ENCODE measurements around the gene CSTA. TPM values are rescaled to one million over a fixed set of nuclear protein-coding genes. Genes with fewer than 3 reads are reported as not detected.

CSTA gene
- total RNA-seq, 2 experiments from 2014 or later, result 0.22 TPM; not detected in 1

GRCh38 chr3:122366379-122366749 is 41.3 kb downstream of the CSTA start:
- Histone ChIP-seq H3K4me1 (ENCODE audit: insufficient read depth, low read length, poor library complexity, severe bottlenecking) (no peaks in the 10 kb centered on the region), H3K9me3 (ENCODE audit: low read length) (no peaks in the 10 kb centered on the region), H3K36me3 (ENCODE audit: insufficient read depth, low read length) (peaks cover 95% of the 10 kb centered on the region), H3K79me2 (ENCODE audit: insufficient read depth, low read depth, low read length) (no peaks in the 10 kb centered on the region), H3K9me2 (ENCODE audit: insufficient read depth, low read length) (no peaks in the 10 kb centered on the region), H4K20me1 (ENCODE audit: insufficient read depth, low read length) (no peaks in the 10 kb centered on the region), H3K4me2 (ENCODE audit: low read length) (no peak overlapping the region), H3K27ac (ENCODE audit: low read depth, low read length, poor library complexity, severe bottlenecking) (no peak overlapping the region), H3K4me3 (ENCODE audit: low read depth, low read length, poor library complexity, severe bottlenecking) (no peak overlapping the region), H2AFZ (ENCODE audit: low read length) (no peak overlapping the region)
- no TSS peak for BruUV-seq (replicated peaks)
- TF ChIP-seq EZH2phosphoT487 (IDR thresholded peaks at IDR 0.05; ENCODE audit: borderline replicate concordance, low read depth, low read length), result no peak
- no peak for TF ChIP-seq CTCF (conservative IDR thresholded peaks at IDR 0.05; ENCODE audit: low read length)
- intact Hi-C loops (cut with micrococcal nuclease; ENCODE audit: unreplicated experiment), result no loop called here
- ChIA-PET POLR2A (interaction anchor here (0.7 to 1.9 kb wide), 2 partner anchors 19 to 516 kb away, joined by 4 read pairs; no protein-coding TSS in a partner anchor), CTCF (ENCODE audit: unreplicated experiment) (no interaction called here)
- no peak for DNase-seq (ENCODE audit: low spot score)

- peaks cover 39% of the 10 kb centered on the region; the same call in 1 of the 2 replicates for H3K79me2 ChIP-seq (ENCODE audit: insufficient read depth, low read depth, low read length)
- H3K36me3 ChIP-seq (ENCODE audit: insufficient read depth, low read length), result peaks cover 66% of the 10 kb centered on the region
- no peak overlapping the region for H2AFZ ChIP-seq (ENCODE audit: low read length)
- CTCF ChIA-PET (ENCODE audit: unreplicated experiment), result no interaction called here
- TF ChIP-seq EZH2phosphoT487 (IDR thresholded peaks at IDR 0.05; ENCODE audit: borderline replicate concordance, low read depth, low read length) (no peak), CTCF (conservative IDR thresholded peaks at IDR 0.05; ENCODE audit: low read length) (no peak)
- BruUV-seq (replicated peaks), result no TSS peak
- no peaks in the 10 kb centered on the region for H4K20me1 ChIP-seq (ENCODE audit: insufficient read depth, low read length)
- H3K9me2 ChIP-seq (ENCODE audit: insufficient read depth, low read length), result no peaks in the 10 kb centered on the region
- intact Hi-C loops (cut with micrococcal nuclease; ENCODE audit: unreplicated experiment), result no loop called here
- DNase-seq (ENCODE audit: low spot score), result no peak
- no peak overlapping the region for H3K27ac ChIP-seq (ENCODE audit: low read depth, low read length, poor library complexity, severe bottlenecking)
- H3K4me3 ChIP-seq (ENCODE audit: low read depth, low read length, poor library complexity, severe bottlenecking), result no peak overlapping the region
- no peak overlapping the region for H3K4me2 ChIP-seq (ENCODE audit: low read length)
- no peaks in the 10 kb centered on the region for H3K9me3 ChIP-seq (ENCODE audit: low read length)
- POLR2A ChIA-PET, result interaction anchor here (1.9 kb wide), 1 partner anchor 11 kb away, joined by 4 read pairs; the partner anchor contains the start of gene FAM162A
- peaks cover 3% of the 10 kb centered on the region for H3K4me1 ChIP-seq (ENCODE audit: insufficient read depth, low read length, poor library complexity, severe bottlenecking)
Measured at GRCh38 chr3:122374034-122374433, 49.0 kb downstream of the CSTA start.

DNA sequence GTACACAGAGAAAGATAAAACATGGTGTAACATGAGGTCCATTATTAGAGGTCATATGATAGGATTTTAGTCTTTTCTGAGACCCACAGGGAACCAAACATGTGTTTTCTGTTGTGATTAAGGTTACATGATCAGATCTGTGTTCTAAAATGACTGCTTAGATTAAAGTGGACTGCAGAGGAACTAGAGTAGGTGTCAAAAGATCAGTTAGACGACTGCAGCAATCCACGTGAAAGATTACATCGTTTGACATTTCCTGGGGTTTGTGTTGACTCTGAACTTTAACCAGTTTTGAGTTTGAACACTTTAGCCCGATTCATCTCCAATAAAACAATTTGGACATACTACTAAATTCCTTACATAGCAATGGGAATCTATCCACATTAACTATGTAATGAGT is 52.9 kb downstream of the CSTA start:
- Histone ChIP-seq H3K9me3 (ENCODE audit: low read length) (no peaks in the 10 kb centered on the region), H3K36me3 (ENCODE audit: insufficient read depth, low read length) (peaks cover 57% of the 10 kb centered on the region), H2AFZ (ENCODE audit: low read length) (no peak overlapping the region), H4K20me1 (ENCODE audit: insufficient read depth, low read length) (peaks cover 4% of the 10 kb centered on the region; the same call in 1 of the 2 replicates), H3K4me2 (ENCODE audit: low read length) (no peak overlapping the region), H3K9me2 (ENCODE audit: insufficient read depth, low read length) (no peaks in the 10 kb centered on the region), H3K79me2 (ENCODE audit: insufficient read depth, low read depth, low read length) (peaks cover 78% of the 10 kb centered on the region), H3K4me3 (ENCODE audit: low read depth, low read length, poor library complexity, severe bottlenecking) (no peak overlapping the region), H3K27ac (ENCODE audit: low read depth, low read length, poor library complexity, severe bottlenecking) (no peak overlapping the region), H3K4me1 (ENCODE audit: insufficient read depth, low read length, poor library complexity, severe bottlenecking) (peaks cover 34% of the 10 kb centered on the region)
- ChIA-PET CTCF (ENCODE audit: unreplicated experiment) (no interaction called here), POLR2A (no interaction called here)
- intact Hi-C loops (cut with micrococcal nuclease; ENCODE audit: unreplicated experiment), result no loop called here
- no TSS peak for BruUV-seq (replicated peaks)
- DNase-seq (ENCODE audit: low spot score), result no peak
- TF ChIP-seq EZH2phosphoT487 (IDR thresholded peaks at IDR 0.05; ENCODE audit: borderline replicate concordance, low read depth, low read length) (no peak), CTCF (conservative IDR thresholded peaks at IDR 0.05; ENCODE audit: low read length) (no peak)

Data from OCI-LY7 (cell line).